GM19351 (cell line): ENCODE data around the gene RAB6A.

Experiments
- ATAC-seq: cut with Tn5 transposase; IDR thresholded peaks from one replicate; pipeline ENCODE4 v1.9.1; 2021; ENCODE audit warnings: mild to moderate bottlenecking, moderate library complexity; ENCODE audit not compliant: unreplicated experiment

The RAB6A gene

DNA sequence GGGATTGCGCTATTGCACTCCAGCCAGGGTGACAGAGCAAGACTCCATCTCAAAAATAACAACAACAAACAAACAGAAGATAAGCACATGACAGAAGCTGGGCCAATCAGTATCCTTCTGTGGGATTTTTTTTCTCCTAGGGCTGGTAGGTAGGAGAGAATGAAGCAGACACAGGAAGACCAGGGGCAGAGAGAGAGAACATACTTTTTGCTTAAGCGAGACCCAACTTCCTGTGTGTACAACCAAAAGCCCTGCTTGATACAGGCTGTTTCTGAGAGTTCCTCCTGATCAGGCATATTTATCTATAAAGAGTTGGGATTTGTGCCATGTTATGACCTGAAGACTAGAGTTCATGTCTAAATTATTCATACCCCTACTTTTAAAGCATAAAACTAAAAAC lies 126.9 kb downstream of the RAB6A start:
- no peak for ATAC-seq

DNA sequence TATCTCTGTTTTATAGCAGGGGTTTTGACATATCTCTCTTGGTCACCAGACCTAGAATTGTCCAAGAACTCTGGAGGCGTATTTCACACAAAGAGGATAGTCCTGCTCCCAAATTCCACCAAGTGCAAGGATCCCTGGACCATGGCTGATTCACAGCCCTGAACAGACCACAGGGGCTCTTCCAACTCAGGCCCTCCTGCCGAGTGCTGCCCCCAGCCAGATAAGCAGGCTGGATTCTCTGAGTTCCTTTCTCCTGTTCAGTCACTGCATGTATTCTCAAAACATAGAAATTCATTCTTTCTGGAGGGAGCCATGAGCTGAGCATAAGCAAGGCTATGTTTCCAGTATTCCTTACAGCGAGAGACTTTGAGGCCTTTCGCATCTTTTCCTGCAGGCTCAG lies 127.9 kb downstream of the RAB6A start:
- ATAC-seq = no peak

DNA sequence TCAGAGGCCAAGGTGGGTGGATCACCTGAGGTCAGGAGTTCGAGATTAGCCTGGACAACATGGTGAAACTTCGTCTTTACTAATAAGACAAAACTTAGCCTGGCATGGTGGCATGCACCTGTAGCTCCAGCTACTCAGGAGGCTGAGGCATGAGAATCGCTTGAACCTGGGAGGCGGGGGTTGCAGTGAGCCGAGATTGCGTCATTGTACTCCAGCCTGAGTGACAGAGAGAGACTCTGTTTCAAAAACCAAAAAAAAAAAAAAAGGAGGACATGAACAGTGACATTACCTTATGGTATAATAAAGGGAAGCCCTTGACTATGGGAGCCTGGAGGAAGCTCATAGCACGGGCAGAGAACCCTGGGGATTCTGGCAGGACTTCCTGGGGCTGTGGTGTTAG lies 131.0 kb downstream of the RAB6A start:
- ATAC-seq = no peak

DNA sequence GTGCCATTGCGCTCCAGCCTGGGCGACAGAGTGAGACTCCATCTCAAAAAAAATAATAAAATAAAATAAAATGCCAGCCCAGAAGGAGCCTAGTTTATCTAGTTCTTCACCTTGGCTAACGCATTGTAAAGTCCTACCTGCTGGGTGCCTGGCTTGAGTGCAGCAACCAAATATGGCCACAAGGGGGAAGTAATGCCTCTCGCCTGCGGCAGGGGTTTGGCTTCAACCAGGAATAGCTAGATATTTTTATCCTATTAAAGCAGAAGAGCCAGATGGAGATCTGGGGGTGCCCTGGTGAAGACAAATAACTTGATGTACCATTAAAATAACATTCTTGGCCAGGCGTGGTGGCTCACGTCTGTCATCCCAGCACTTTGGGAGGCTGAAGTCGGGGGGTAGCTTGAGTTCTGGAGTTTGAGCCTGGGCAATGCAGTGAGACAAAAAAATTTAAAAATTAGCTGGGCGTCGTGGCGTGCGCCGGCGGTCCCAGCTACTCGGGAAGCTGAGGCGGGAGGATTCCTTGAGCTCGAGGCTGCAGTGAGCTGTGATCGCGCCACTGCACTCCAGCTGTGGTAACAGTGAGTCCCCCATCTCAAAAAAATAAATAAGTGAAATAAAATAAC lies 135.1 kb downstream of the RAB6A start:
- no peak for ATAC-seq
